Measurements from ENCODE around the gene RAB8A.

RAB8A gene

GRCh38 chr19:16111160-16111908 is at the start of gene RAB8A:
Gene RAB8A (plus strand): TSS chr19:16111889. CDS start chr19:16111902, 13 bp downstream.
- H3K4me3 ChIP-seq = peak within 1 kb of the TSS; percentile 88 to 96
- peaks cover 0 to 49% (median 31%) of the 10 kb centered on the region in 4 donors for H3K4me1 ChIP-seq
- DNase-seq = peak; percentile 99 to 100
- TF ChIP-seq, protein P1, sequence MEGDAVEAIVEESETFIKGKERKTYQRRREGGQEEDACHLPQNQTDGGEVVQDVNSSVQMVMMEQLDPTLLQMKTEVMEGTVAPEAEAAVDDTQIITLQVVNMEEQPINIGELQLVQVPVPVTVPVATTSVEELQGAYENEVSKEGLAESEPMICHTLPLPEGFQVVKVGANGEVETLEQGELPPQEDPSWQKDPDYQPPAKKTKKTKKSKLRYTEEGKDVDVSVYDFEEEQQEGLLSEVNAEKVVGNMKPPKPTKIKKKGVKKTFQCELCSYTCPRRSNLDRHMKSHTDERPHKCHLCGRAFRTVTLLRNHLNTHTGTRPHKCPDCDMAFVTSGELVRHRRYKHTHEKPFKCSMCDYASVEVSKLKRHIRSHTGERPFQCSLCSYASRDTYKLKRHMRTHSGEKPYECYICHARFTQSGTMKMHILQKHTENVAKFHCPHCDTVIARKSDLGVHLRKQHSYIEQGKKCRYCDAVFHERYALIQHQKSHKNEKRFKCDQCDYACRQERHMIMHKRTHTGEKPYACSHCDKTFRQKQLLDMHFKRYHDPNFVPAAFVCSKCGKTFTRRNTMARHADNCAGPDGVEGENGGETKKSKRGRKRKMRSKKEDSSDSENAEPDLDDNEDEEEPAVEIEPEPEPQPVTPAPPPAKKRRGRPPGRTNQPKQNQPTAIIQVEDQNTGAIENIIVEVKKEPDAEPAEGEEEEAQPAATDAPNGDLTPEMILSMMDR (IDR thresholded peaks at IDR 0.05) = peak; percentile 98 to 100
- H3K9me3 ChIP-seq = no peaks in the 10 kb centered on the region
- H3K27ac ChIP-seq = peak within 1 kb of the TSS; percentile 87 to 97
- H3K36me3 ChIP-seq = no peaks in the 10 kb centered on the region
- intact Hi-C loops (cut with DNase I; ENCODE audit: low total_unique reads) = loop anchor here (5.0 to 10.0 kb wide), 2 partner anchors 69 to 73 kb away; partner anchors contain the start of gene FAM32A
- no peaks in the 10 kb centered on the region for H3K27me3 ChIP-seq

DNA sequence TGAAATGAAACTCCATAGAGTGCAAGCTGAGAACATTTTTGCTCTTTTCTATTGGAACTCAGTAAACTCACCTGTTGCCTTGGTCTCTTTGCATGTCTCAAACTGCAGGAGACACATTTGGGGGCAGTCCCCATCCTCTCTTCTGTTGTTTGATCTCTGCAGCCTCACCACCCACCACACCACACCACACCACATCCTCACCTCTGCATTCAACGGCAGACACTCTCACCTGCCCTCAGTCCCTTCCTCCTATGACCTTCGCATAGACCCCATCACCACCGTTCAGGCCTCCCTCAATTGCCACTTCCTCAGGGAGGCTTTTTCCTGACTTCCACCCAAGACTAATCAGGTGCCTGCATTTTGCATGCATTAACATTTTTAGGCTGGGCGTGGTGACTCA is 49.7 kb upstream of the RAB8A start:
- DNase-seq = no peak
- peaks cover 0 to 10% (median 0%) of the 10 kb centered on the region in 3 donors for H3K9me3 ChIP-seq
- no peak overlapping the region for H3K27ac ChIP-seq
- H3K4me1 ChIP-seq = peaks cover 0 to 33% (median 16%) of the 10 kb centered on the region in 4 donors
- TF ChIP-seq, protein P1 (IDR thresholded peaks at IDR 0.05) = no peak
- intact Hi-C loops (cut with DNase I; ENCODE audit: low total_unique reads) = no loop called here
- no peak overlapping the region for H3K4me3 ChIP-seq
- no peaks in the 10 kb centered on the region for H3K27me3 ChIP-seq
- no peaks in the 10 kb centered on the region for H3K36me3 ChIP-seq

- Histone ChIP-seq H3K4me1 (peaks cover 0 to 35% (median 19%) of the 10 kb centered on the region in 4 donors), H3K4me3 (no peak overlapping the region), H3K27ac (no peak overlapping the region), H3K9me3 (peaks cover 0 to 6% (median 0%) of the 10 kb centered on the region in 3 donors), H3K36me3 (no peaks in the 10 kb centered on the region), H3K27me3 (no peaks in the 10 kb centered on the region)
- DNase-seq = peak in 1 of 2 donors; percentile 54
- TF ChIP-seq, protein P1 (IDR thresholded peaks at IDR 0.05) = peak; percentile 55 to 71
- intact Hi-C loops (cut with DNase I; ENCODE audit: low total_unique reads) = no loop called here
These were observed 48.9 kb upstream of the RAB8A start for GRCh38 chr19:16062789-16063188.

DNA sequence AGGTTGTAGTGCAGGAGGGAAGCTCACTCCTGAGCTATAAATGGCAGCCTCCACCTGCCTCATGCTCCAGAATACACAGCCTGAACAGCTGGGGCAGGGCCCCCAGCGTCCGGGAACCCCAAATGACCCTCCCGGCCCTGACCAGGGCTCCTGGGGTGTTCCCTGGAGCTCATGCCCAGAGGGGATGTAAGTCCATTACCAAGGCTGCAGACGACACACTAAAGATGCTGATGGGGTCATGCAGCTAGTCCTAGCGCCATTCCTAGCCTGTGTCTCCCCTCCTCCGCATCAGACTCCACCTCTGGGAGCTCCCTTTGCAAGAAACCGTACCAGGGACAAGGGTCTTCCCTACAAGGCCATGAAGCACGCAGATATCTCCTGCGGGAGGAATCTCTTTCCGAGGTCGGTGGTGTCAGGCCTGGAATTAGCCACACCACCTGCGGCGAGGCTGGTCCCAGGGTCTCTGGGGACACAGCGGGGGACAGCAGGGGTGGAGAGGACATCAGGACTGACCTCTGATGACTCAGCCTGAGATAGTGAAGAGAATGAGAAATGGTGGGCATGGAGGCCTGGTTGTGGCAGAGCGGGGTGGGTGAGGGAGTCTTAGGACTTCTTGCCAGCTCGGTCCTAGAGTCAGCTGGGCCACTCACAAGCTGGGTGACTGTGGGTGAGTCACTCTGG is 47.3 kb upstream of the RAB8A start:
- intact Hi-C loops (cut with DNase I; ENCODE audit: low total_unique reads) = no loop called here
- Histone ChIP-seq H3K36me3 (no peaks in the 10 kb centered on the region), H3K27me3 (no peaks in the 10 kb centered on the region), H3K4me1 (peaks cover 0 to 35% (median 19%) of the 10 kb centered on the region in 4 donors), H3K9me3 (peaks cover 0 to 6% (median 0%) of the 10 kb centered on the region in 3 donors), H3K4me3 (no peak overlapping the region), H3K27ac (peak overlapping the region; percentile 93 to 100)
- DNase-seq = no peak
- TF ChIP-seq, protein P1 (IDR thresholded peaks at IDR 0.05) = no peak

GRCh38 chr19:16066611-16067104 is 45.0 kb upstream of the RAB8A start:
- Histone ChIP-seq H3K9me3 (no peaks in the 10 kb centered on the region), H3K4me1 (peaks cover 0 to 51% (median 31%) of the 10 kb centered on the region in 4 donors), H3K4me3 (peak overlapping the region; percentile 85 to 91), H3K27ac (peak overlapping the region; percentile 93 to 100), H3K27me3 (no peaks in the 10 kb centered on the region), H3K36me3 (peaks cover 0 to 2% (median 0%) of the 10 kb centered on the region in 3 donors)
- peak in 1 of 2 donors; percentile 74 for DNase-seq
- TF ChIP-seq, protein P1 (IDR thresholded peaks at IDR 0.05) = peak; percentile 4 to 25
- intact Hi-C loops (cut with DNase I; ENCODE audit: low total_unique reads) = no loop called here
